ENCODE results near the gene SLC4A5. TPM values are rescaled to one million over a fixed set of nuclear protein-coding genes. Genes with fewer than 3 reads are reported as not detected.

The SLC4A5 gene
- total RNA-seq, 1 experiment from 2014 or later = 1.8 TPM

GRCh38 chr2:74191596-74192380 lies 151.4 kb downstream of the SLC4A5 start:
- Mint-ChIP-seq H3K27ac (peak overlapping the region; percentile 57; the same call in 1 of the 2 replicates), H3K9me3 (peaks cover 6% of the 10 kb centered on the region; the same call in 1 of the 2 replicates), H3K4me1 (peaks cover 30% of the 10 kb centered on the region), H3K36me3 (no peaks in the 10 kb centered on the region), H3K4me3 (no peak overlapping the region), H3K27me3 (ENCODE audit: low read depth) (peaks cover under 1% of the 10 kb centered on the region)
- CTCF ChIA-PET = interaction anchor here (0.7 to 2.8 kb wide), 2 partner anchors 13 to 41 kb away, joined by 3 to 15 read pairs; partner anchors contain the start of gene MOB1A
- POLR2A ChIA-PET = interaction anchor here (0.8 to 1.8 kb wide), 2 partner anchors 13 to 15 kb away, joined by 3 to 14 read pairs; partner anchors contain the start of gene MOB1A
- no peak for TF ChIP-seq E2F5 (CRISPR knock-in tag; IDR thresholded peaks at IDR 0.05)
- TF ChIP-seq E2F4 (CRISPR knock-in tag; IDR thresholded peaks at IDR 0.05; ENCODE audit: borderline replicate concordance, low read depth) = no peak
- TF ChIP-seq OVOL2 (CRISPR knock-in tag; IDR thresholded peaks at IDR 0.05; ENCODE audit: borderline replicate concordance) = no peak
- TF ChIP-seq NR2C2 (CRISPR knock-in tag; IDR thresholded peaks at IDR 0.05) = no peak
- TF ChIP-seq ZNF232 (CRISPR knock-in tag; IDR thresholded peaks at IDR 0.05) = no peak
- TF ChIP-seq, protein P1, sequence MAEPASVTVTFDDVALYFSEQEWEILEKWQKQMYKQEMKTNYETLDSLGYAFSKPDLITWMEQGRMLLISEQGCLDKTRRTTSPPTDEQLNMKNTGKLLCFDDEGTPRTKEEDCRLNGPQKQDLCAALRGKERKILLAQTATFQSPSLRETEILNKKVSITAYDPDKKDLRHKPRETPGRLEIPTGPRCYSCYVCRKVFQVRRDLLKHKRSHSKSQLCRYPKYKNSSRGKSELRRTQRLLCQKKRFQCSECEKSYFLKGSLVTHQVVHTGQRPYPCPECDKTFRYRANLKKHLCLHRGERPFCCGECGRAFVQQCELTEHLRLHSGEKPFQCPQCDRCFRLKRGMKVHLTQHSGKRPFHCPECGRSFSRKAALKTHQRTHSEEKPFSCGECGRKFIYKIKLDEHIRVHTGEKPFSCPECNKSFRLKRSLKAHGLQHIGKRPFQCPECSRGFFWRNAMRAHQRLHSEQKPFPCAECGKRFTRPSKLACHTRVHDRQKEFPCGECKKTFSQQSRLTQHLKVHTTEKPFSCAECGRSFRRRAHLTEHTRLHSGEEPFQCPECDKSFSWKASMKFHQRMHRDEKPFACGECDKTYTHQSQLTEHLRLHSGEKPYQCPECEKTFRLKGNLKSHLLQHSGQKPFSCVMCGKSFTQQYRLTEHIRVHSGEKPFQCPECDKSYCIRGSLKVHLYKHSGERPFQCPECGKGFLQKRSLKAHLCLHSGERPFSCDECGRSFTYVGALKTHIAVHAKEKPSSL (CRISPR knock-in tag; conservative IDR thresholded peaks at IDR 0.05) = no peak
- TF ChIP-seq, protein P2, sequence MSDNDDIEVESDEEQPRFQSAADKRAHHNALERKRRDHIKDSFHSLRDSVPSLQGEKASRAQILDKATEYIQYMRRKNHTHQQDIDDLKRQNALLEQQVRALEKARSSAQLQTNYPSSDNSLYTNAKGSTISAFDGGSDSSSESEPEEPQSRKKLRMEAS (CRISPR knock-in tag; IDR thresholded peaks at IDR 0.05) = no peak
- no peak for TF ChIP-seq USF2 (CRISPR knock-in tag; IDR thresholded peaks at IDR 0.05)
- no peak for TF ChIP-seq FOXP1 (CRISPR knock-in tag; IDR thresholded peaks at IDR 0.05; ENCODE audit: borderline replicate concordance)
- TF ChIP-seq, protein P3, sequence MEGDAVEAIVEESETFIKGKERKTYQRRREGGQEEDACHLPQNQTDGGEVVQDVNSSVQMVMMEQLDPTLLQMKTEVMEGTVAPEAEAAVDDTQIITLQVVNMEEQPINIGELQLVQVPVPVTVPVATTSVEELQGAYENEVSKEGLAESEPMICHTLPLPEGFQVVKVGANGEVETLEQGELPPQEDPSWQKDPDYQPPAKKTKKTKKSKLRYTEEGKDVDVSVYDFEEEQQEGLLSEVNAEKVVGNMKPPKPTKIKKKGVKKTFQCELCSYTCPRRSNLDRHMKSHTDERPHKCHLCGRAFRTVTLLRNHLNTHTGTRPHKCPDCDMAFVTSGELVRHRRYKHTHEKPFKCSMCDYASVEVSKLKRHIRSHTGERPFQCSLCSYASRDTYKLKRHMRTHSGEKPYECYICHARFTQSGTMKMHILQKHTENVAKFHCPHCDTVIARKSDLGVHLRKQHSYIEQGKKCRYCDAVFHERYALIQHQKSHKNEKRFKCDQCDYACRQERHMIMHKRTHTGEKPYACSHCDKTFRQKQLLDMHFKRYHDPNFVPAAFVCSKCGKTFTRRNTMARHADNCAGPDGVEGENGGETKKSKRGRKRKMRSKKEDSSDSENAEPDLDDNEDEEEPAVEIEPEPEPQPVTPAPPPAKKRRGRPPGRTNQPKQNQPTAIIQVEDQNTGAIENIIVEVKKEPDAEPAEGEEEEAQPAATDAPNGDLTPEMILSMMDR (IDR thresholded peaks at IDR 0.05) = no peak
- no peak for TF ChIP-seq MYBL2 (CRISPR knock-in tag; IDR thresholded peaks at IDR 0.05)
- no peak for DNase-seq (ENCODE audit: low spot score)
- no peak for ATAC-seq

GRCh38 chr2:74188696-74189095 lies 154.5 kb downstream of the SLC4A5 start:
- peaks cover 30% of the 10 kb centered on the region for H3K4me1 Mint-ChIP-seq
- 0 out of 2 replicates have a peak overlapping the region, but pooled peaks have one; percentile 98 for H3K27ac Mint-ChIP-seq
- ChIA-PET POLR2A (interaction anchor here (1.3 to 3.1 kb wide), 3 partner anchors 9 to 19 kb away, joined by 3 to 14 read pairs (median 6); partner anchors contain the start of genes MOB1A and MTHFD2), CTCF (interaction anchor here (1.0 to 1.7 kb wide), 4 partner anchors 10 to 61 kb away, joined by 3 to 9 read pairs (median 4); partner anchors contain the start of gene MOB1A)
- H3K36me3 Mint-ChIP-seq = no peaks in the 10 kb centered on the region
- H3K27me3 Mint-ChIP-seq (ENCODE audit: low read depth) = no peaks in the 10 kb centered on the region; the same call in none of the 2 replicates
- no peak overlapping the region for H3K4me3 Mint-ChIP-seq
- peaks cover 6% of the 10 kb centered on the region; the same call in 1 of the 2 replicates for H3K9me3 Mint-ChIP-seq
- DNase-seq (ENCODE audit: low spot score) (no peak), ATAC-seq (no peak)
- TF ChIP-seq ZNF219 (CRISPR knock-in tag; IDR thresholded peaks at IDR 0.05; ENCODE audit: borderline replicate concordance) (no peak), SMAD3 (CRISPR knock-in tag; IDR thresholded peaks at IDR 0.05; ENCODE audit: borderline replicate concordance) (no peak), ZNF671 (CRISPR knock-in tag; IDR thresholded peaks at IDR 0.05) (no peak), RELA (CRISPR knock-in tag; IDR thresholded peaks at IDR 0.05; ENCODE audit: borderline replicate concordance) (no peak), CREM (CRISPR knock-in tag; IDR thresholded peaks at IDR 0.05) (no peak), MYBL2 (CRISPR knock-in tag; IDR thresholded peaks at IDR 0.05) (no peak), NFYB (CRISPR knock-in tag; conservative IDR thresholded peaks at IDR 0.05; ENCODE audit: low read depth) (no peak), ATF6 (CRISPR knock-in tag; IDR thresholded peaks at IDR 0.05) (no peak), ETV6 (CRISPR knock-in tag; IDR thresholded peaks at IDR 0.05) (no peak)
